T-helper 1 cell (primary cell): ENCODE results near the gene GPD2.

Source experiments
- DNase-seq, 5 donors: peaks; one replicate each; pipeline ENCODE4 v3.0.0-alpha.2; 2012 to 2020
- total RNA-seq, 4 donors: gene quantifications; one replicate each; lab custom pipeline; 2026; lab: John Stamatoyannopoulos, UW

Gene GPD2
- total RNA-seq, result 18.7 to 30.1 (median 20.8) reads per million in 4 donors

GRCh38 chr2:156435718-156436496 lies at the start of gene GPD2:
TSS of gene GPD2 (plus strand) at chr2:156436379. CDS start at chr2:156476106, 39,727 bp downstream.
- peak; percentile 49 to 59 (median 50) for DNase-seq

GRCh38 chr2:156394033-156394741 lies 42.0 kb upstream of the GPD2 start:
- DNase-seq, result no peak

- DNase-seq, result no peak
Measured at GRCh38 chr2:156396126-156396525, 40.1 kb upstream of the GPD2 start.

GRCh38 chr2:156397229-156397628 lies 39.0 kb upstream of the GPD2 start:
- no peak for DNase-seq

GRCh38 chr2:156398176-156398575 lies 38.0 kb upstream of the GPD2 start:
- peak in 1 of 5 donors; percentile 33 for DNase-seq

GRCh38 chr2:156399224-156399949 lies 36.8 kb upstream of the GPD2 start:
- DNase-seq, result no peak

- peak in 4 of 5 donors; percentile 16 to 77 (median 38) for DNase-seq
Measured at GRCh38 chr2:156399950-156400705, 36.1 kb upstream of the GPD2 start.

- peak; percentile 46 to 81 (median 68) for DNase-seq
Measured at GRCh38 chr2:156400706-156401678, 35.2 kb upstream of the GPD2 start.

GRCh38 chr2:156401861-156402260 lies 34.3 kb upstream of the GPD2 start:
- no peak for DNase-seq

- DNase-seq, result no peak
Measured at GRCh38 chr2:156405586-156405985, 30.6 kb upstream of the GPD2 start.

- no peak for DNase-seq
Measured at GRCh38 chr2:156411835-156412234, 24.3 kb upstream of the GPD2 start.

GRCh38 chr2:156421851-156422250 lies 14.3 kb upstream of the GPD2 start:
- no peak for DNase-seq

- no peak for DNase-seq
Measured at GRCh38 chr2:156423674-156424282, 12.4 kb upstream of the GPD2 start.

- no peak for DNase-seq
Measured at GRCh38 chr2:156427074-156427473, 9.1 kb upstream of the GPD2 start.

GRCh38 chr2:156429211-156429610 lies 7.0 kb upstream of the GPD2 start:
- no peak for DNase-seq

- DNase-seq, result no peak
Measured at GRCh38 chr2:156430236-156430979, 5.8 kb upstream of the GPD2 start.

GRCh38 chr2:156430980-156431358 lies 5.2 kb upstream of the GPD2 start:
- DNase-seq, result peak in 1 of 5 donors; percentile 45

GRCh38 chr2:156434461-156435291 lies 1.5 kb upstream of the GPD2 start:
- no peak for DNase-seq

GRCh38 chr2:156435396-156435717 lies 822 bp upstream of the GPD2 start:
- DNase-seq, result no peak
